Occipital lobe (tissue), 2 donors: ENCODE measurements around the gene PPAN. TPM values are rescaled to one million over a fixed set of nuclear protein-coding genes. Genes with fewer than 3 reads are reported as not detected.

Experiments
- DNase-seq: peaks from one replicate; lab custom pipeline; 2025; lab: John Stamatoyannopoulos, UW
- total RNA-seq: library from RNA; depleted of rRNA; stranded (reverse); fragments of >200 nt; gene quantifications from one replicate; pipeline ENCODE4 v1.2.3, GENCODE V29; 2014

The PPAN gene
- total RNA-seq = 18.1 TPM

- DNase-seq = peak; percentile 94
Observed at GRCh38 chr19:10106100-10106936, at the start of gene PPAN. TSS of gene PPAN (plus strand) at chr19:10106362. CDS start at chr19:10106395, 33 bp downstream.

- DNase-seq = no peak
Observed at GRCh38 chr19:10061717-10062310, 44.3 kb upstream of the PPAN start.

- no peak for DNase-seq
Observed at GRCh38 chr19:10068205-10068604, 38.0 kb upstream of the PPAN start.

- DNase-seq = no peak
Observed at GRCh38 chr19:10069046-10069445, 37.1 kb upstream of the PPAN start.

- no peak for DNase-seq
Observed at GRCh38 chr19:10070730-10071446, 35.3 kb upstream of the PPAN start.

GRCh38 chr19:10074153-10074552 lies 32.0 kb upstream of the PPAN start:
- no peak for DNase-seq

- no peak for DNase-seq
Observed at GRCh38 chr19:10076535-10076934, 29.6 kb upstream of the PPAN start.

- DNase-seq = no peak
Observed at GRCh38 chr19:10078329-10078728, 27.8 kb upstream of the PPAN start.

- DNase-seq = no peak
Observed at GRCh38 chr19:10079031-10079453, 27.1 kb upstream of the PPAN start.

GRCh38 chr19:10083911-10084310 lies 22.3 kb upstream of the PPAN start:
- DNase-seq = no peak

GRCh38 chr19:10084803-10085202 lies 21.4 kb upstream of the PPAN start:
- DNase-seq = no peak

- peak; percentile 47 for DNase-seq
Observed at GRCh38 chr19:10085641-10086590, 20.2 kb upstream of the PPAN start, which contains the start of gene SHFL. TSS of gene SHFL (plus strand) at chr19:10086317. CDS start at chr19:10086428, 111 bp downstream.

- DNase-seq = no peak
Observed at GRCh38 chr19:10086591-10087192, 19.5 kb upstream of the PPAN start.

- no peak for DNase-seq
Observed at GRCh38 chr19:10087296-10088061, 18.7 kb upstream of the PPAN start.

GRCh38 chr19:10088949-10089554 lies 17.1 kb upstream of the PPAN start:
- no peak for DNase-seq

GRCh38 chr19:10089801-10090375 lies 16.3 kb upstream of the PPAN start:
- no peak for DNase-seq

- DNase-seq = no peak
Observed at GRCh38 chr19:10091370-10091687, 14.8 kb upstream of the PPAN start.

GRCh38 chr19:10091895-10092641 lies 14.1 kb upstream of the PPAN start:
- no peak for DNase-seq
